OCI-LY3 (cell line): ENCODE results near the gene ARMC6.

Experiments
- H2AFZ ChIP-seq: fragments of 200-600, 300-600 bp; shearing (Covaris generic); 2 replicates; pipeline ENCODE4 v1.6.0; 2014; ENCODE audit warnings: antibody characterized with exemption, low read depth, low read length
- H3K27ac ChIP-seq: fragments of 200-600, 300-600 bp; sonication (generic); 2 replicates; pipeline ENCODE4 v1.5.1; 2014; ENCODE audit warnings: mild to moderate bottlenecking, low read length, moderate library complexity, mixed read lengths
- H3K27me3 ChIP-seq: fragments of 200-600, 300-600 bp; sonication (generic); 2 replicates; pipeline ENCODE4 v1.6.1; 2014; ENCODE audit warnings: low read depth, low read length, mixed read lengths
- H3K36me3 ChIP-seq: fragments of 200-600, 300-600 bp; sonication (generic); replicated peaks from 2 replicates; pipeline ENCODE3; 2014; ENCODE audit warnings: low read depth, low read length, mixed read lengths
- H3K4me1 ChIP-seq: fragments of 300-600, 200-600 bp; sonication (generic); 2 replicates; pipeline ENCODE4 v1.6.1; 2014; ENCODE audit warnings: low read length, mixed read lengths
- H3K4me2 ChIP-seq: fragments of 200-600, 300-600 bp; sonication (generic); 2 replicates; pipeline ENCODE4 v1.6.1; 2014; ENCODE audit warnings: low read length, mixed read lengths
- H3K4me3 ChIP-seq: fragments of 300-600, 200-600 bp; sonication (generic); 2 replicates; pipeline ENCODE4 v1.5.1; 2014; ENCODE audit warnings: antibody characterized with exemption, mild to moderate bottlenecking, low read length, moderate library complexity
- H3K79me2 ChIP-seq: fragments of 300-600, 200-600 bp; shearing (Covaris generic); 2 replicates; pipeline ENCODE4 v1.6.1; 2014; ENCODE audit warnings: mild to moderate bottlenecking, low read length, mixed read lengths
- H3K9ac ChIP-seq: fragments of 300-600, 200-600 bp; shearing (Covaris generic); 2 replicates; pipeline ENCODE4 v1.6.0; 2014; ENCODE audit warnings: mild to moderate bottlenecking, low read length, moderate library complexity
- H3K9me3 ChIP-seq: fragments of 200-600, 300-600 bp; shearing (Covaris generic); 2 replicates; pipeline ENCODE4 v1.6.1; 2014; ENCODE audit warnings: low read length, mixed read lengths; ENCODE audit not compliant: insufficient read depth
- H4K20me1 ChIP-seq: fragments of 200-600, 300-600 bp; sonication (generic); 2 replicates; pipeline ENCODE4 v1.6.1; 2016; ENCODE audit warnings: low read length, mixed read lengths; ENCODE audit not compliant: insufficient read depth
- EZH2phosphoT487 ChIP-seq: fragments of 200-600 bp; shearing (Covaris generic); IDR thresholded peaks from 2 replicates; pipeline ENCODE4 v1.6.1; 2018; ENCODE audit warnings: antibody characterized with exemption, mixed run types, low read depth
- TF ChIP-seq, protein P1 (sequence below): fragments of 200-600, 300-600 bp; sonication (generic); IDR thresholded peaks from 2 replicates; pipeline ENCODE4 v1.5.1; 2014; ENCODE audit warnings: antibody characterized with exemption, low read length, low read depth

The ARMC6 gene

DNA sequence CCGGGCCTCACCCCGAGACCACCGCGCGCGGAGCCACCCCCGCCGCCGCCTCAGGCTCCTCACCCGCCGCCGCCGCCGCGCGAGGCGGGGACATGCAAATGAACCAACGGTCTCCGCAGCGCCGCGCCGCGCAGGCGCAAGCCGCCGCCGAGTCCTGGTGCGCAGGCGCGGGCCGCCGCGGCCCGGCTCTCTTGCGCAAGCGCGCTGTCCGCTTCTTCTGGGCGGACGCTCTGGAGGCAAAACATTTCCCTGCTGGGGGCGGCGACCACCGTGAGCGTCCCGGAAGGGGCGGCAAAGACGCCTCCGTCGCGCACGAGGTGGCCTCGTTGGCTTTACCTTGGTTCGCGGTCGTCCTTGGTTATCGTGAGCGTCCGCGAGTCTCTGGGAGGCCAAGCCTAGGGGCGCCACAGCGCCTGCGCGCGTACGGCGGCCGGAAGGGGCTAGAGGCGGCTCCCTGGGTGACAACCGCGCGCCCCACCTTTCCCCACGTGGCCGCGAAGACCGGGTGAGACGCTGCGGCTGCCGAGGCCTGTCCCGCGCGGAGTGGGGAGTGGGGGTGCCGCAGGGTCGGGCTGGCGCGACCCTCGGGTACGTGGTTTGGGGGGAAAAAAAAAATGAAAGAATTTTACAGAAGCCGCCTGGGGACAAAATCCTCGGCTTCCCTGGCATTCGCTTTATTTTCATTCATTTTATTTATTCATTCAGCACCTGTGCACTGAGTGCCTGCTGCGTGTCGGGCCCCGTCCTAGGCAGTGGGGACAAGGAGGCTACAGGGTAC lies at the start of gene ARMC6, which contains the start of gene SUGP2:
Gene ARMC6, plus strand, starts transcription at position 178 of the 778 bp plus-strand sequence. CDS start 607 bp downstream, outside the sequence.
Gene SUGP2, minus strand, starts transcription at position 92 of the 778 bp plus-strand sequence. CDS start 2,446 bp downstream, outside the sequence.
- Histone ChIP-seq H3K4me1 (peaks cover 8% of the 10 kb centered on the region; the same call in 1 of the 2 replicates), H4K20me1 (peaks cover 10% of the 10 kb centered on the region; the same call in 1 of the 2 replicates), H3K9me3 (no peaks in the 10 kb centered on the region), H2AFZ (peak within 1 kb of the TSS; percentile 58), H3K79me2 (peaks cover 90% of the 10 kb centered on the region), H3K4me2 (peak within 1 kb of the TSS; percentile 91), H3K9ac (peak within 1 kb of the TSS; percentile 93), H3K4me3 (peak within 1 kb of the TSS; percentile 87), H3K27ac (peak within 1 kb of the TSS; percentile 77), H3K27me3 (no peaks in the 10 kb centered on the region), H3K36me3 (peaks cover 37% of the 10 kb centered on the region)
- TF ChIP-seq EZH2phosphoT487, result no peak
- TF ChIP-seq, protein P1, sequence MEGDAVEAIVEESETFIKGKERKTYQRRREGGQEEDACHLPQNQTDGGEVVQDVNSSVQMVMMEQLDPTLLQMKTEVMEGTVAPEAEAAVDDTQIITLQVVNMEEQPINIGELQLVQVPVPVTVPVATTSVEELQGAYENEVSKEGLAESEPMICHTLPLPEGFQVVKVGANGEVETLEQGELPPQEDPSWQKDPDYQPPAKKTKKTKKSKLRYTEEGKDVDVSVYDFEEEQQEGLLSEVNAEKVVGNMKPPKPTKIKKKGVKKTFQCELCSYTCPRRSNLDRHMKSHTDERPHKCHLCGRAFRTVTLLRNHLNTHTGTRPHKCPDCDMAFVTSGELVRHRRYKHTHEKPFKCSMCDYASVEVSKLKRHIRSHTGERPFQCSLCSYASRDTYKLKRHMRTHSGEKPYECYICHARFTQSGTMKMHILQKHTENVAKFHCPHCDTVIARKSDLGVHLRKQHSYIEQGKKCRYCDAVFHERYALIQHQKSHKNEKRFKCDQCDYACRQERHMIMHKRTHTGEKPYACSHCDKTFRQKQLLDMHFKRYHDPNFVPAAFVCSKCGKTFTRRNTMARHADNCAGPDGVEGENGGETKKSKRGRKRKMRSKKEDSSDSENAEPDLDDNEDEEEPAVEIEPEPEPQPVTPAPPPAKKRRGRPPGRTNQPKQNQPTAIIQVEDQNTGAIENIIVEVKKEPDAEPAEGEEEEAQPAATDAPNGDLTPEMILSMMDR, result no peak

DNA sequence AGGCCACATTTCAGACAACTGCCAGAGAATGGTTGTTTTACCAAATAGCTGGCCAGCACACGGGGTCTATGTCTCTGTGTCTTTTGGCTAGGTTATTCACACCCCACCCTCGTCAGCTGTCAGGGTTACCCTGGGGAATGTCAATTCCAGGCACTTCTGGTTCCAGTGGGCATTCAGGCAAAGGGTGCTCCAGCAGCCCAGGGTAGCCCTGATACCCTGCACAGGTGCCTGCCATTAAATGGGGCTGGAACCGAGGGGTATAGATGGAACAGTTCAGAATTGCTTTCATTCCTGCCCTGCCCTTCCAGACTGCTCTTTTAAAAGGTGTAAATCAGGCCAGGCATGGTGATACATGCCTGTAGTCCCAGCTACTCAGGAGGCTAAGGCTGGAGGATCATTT lies 49.2 kb upstream of the ARMC6 start:
- Histone ChIP-seq H3K4me1 (no peaks in the 10 kb centered on the region), H3K4me2 (no peak overlapping the region)
- TF ChIP-seq, protein P1, result no peak
- TF ChIP-seq EZH2phosphoT487, result no peak

DNA sequence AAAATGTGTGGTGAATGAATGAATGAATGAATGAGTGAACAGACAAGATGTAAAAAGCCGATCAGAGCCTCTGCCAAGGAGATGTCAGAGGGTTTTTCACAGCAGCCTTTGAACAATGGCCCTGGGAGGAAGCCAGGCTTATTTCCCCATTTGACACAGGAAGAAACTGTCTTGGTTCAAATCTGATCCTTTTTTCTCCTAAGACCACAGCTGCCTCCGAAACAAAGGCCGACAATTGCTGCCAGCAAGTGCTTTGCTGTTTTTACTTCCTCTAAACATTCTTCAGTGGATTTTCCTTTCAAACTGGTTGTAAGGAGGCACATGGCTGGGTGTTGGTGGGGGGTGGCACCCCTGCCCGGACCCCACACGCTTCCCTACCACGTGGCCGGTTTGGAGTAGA lies 48.1 kb upstream of the ARMC6 start:
- no peak overlapping the region for H3K27ac ChIP-seq
- H3K27me3 ChIP-seq, result peaks cover 21% of the 10 kb centered on the region
- no peaks in the 10 kb centered on the region for H3K36me3 ChIP-seq
- H3K79me2 ChIP-seq, result no peaks in the 10 kb centered on the region
- no peak overlapping the region for H3K9ac ChIP-seq
- H4K20me1 ChIP-seq, result peaks cover 2% of the 10 kb centered on the region
- no peak overlapping the region for H3K4me2 ChIP-seq
- H3K4me1 ChIP-seq, result no peaks in the 10 kb centered on the region
- no peak overlapping the region for H3K4me3 ChIP-seq
- no peak overlapping the region for H2AFZ ChIP-seq
- no peaks in the 10 kb centered on the region for H3K9me3 ChIP-seq
- TF ChIP-seq, protein P1, result no peak
- no peak for TF ChIP-seq EZH2phosphoT487

More for the DNA sequence above, 49.2 kb upstream of the ARMC6 start:
- no peaks in the 10 kb centered on the region for H3K79me2 ChIP-seq
- H3K9ac ChIP-seq, result no peak overlapping the region
- H3K36me3 ChIP-seq, result no peaks in the 10 kb centered on the region
- H3K9me3 ChIP-seq, result no peaks in the 10 kb centered on the region
- H3K27ac ChIP-seq, result no peak overlapping the region
- H3K4me3 ChIP-seq, result no peak overlapping the region
- peaks cover 1% of the 10 kb centered on the region; the same call in 1 of the 2 replicates for H4K20me1 ChIP-seq
- no peak overlapping the region for H2AFZ ChIP-seq
- H3K27me3 ChIP-seq, result peaks cover 21% of the 10 kb centered on the region

DNA sequence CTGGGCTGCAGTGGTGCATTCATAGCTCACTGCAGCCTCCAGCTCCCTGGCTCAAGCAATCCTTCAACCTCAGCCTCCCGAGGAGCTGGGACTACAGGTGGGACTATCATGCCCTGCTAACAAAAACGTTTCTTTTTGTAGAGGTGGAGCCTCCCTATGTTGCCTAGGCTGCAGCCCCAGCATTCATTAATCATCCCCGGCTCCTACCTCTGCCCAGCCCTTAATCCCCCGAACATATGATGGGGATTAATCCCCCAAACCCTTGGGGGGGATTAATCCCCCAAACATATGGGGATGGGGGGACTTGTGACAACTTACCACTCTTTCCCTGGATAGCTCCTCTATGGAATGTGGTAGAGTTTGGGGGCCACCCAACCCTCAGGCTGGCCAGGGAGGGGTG lies 45.9 kb upstream of the ARMC6 start:
- TF ChIP-seq EZH2phosphoT487, result no peak
- TF ChIP-seq, protein P1, result no peak
- no peak overlapping the region for H3K9ac ChIP-seq
- no peaks in the 10 kb centered on the region for H3K4me1 ChIP-seq
- H3K4me2 ChIP-seq, result no peak overlapping the region
- H2AFZ ChIP-seq, result no peak overlapping the region
- H3K27me3 ChIP-seq, result peaks cover 19% of the 10 kb centered on the region
- no peak overlapping the region for H3K4me3 ChIP-seq
- no peaks in the 10 kb centered on the region for H3K79me2 ChIP-seq
- peaks cover 2% of the 10 kb centered on the region for H4K20me1 ChIP-seq
- peaks cover 9% of the 10 kb centered on the region for H3K36me3 ChIP-seq
- no peaks in the 10 kb centered on the region for H3K9me3 ChIP-seq
- no peak overlapping the region for H3K27ac ChIP-seq
